ENCODE data around the gene PCSK6.

Gene PCSK6

DNA sequence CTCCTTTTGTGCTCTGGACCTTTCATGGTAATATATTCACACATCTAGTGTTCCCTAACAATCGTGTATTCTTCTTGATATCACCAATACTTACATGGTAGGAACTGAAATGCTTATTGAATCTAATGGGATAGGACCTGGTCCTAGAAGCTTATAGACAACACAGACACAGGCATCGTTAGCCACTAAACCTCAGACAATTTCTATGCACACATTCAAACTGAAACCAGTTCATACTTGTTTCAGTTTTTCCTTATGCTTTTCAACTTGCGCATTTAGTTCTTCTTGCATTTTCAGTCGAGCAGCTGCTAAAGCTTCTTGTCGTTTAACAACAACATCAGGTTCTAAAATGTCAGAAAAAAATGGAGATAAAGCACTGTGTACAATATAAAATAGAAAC, 214.5 kb downstream of the PCSK6 start:
- Mint-ChIP-seq H3K27me3 (ENCODE audit: low read depth) (no peaks in the 10 kb centered on the region), H3K9me3 (no peaks in the 10 kb centered on the region), H3K4me1 (peaks cover 13% of the 10 kb centered on the region), H3K27ac (no peak overlapping the region), H3K36me3 (ENCODE audit: low read depth) (peaks cover 53% of the 10 kb centered on the region), H3K4me3 (peak overlapping the region; percentile 8 to 97 (median 78))
- TF ChIP-seq, protein P1, sequence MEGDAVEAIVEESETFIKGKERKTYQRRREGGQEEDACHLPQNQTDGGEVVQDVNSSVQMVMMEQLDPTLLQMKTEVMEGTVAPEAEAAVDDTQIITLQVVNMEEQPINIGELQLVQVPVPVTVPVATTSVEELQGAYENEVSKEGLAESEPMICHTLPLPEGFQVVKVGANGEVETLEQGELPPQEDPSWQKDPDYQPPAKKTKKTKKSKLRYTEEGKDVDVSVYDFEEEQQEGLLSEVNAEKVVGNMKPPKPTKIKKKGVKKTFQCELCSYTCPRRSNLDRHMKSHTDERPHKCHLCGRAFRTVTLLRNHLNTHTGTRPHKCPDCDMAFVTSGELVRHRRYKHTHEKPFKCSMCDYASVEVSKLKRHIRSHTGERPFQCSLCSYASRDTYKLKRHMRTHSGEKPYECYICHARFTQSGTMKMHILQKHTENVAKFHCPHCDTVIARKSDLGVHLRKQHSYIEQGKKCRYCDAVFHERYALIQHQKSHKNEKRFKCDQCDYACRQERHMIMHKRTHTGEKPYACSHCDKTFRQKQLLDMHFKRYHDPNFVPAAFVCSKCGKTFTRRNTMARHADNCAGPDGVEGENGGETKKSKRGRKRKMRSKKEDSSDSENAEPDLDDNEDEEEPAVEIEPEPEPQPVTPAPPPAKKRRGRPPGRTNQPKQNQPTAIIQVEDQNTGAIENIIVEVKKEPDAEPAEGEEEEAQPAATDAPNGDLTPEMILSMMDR (IDR thresholded peaks at IDR 0.05; ENCODE audit: unreplicated experiment in 3 of 3): no peak

DNA sequence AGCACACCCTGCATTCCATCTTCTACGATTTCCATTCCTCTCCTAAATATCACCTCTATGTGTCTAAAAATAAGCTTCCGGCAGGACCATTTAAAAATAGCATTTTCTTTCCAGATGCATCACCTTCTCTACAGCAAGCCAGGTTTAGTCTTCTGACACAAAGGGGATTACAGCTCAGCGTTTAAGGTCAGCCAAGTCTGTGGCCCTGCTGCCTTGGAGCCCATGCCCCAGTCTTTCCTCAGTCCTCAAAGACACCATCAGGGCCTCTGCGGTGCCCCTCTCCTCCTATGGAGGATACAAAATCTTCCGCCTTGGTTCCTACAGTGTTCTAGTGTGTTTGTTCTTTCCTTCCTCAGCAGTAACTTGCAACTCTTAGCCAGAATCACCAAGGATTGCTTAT, 216.0 kb downstream of the PCSK6 start:
- Mint-ChIP-seq H3K4me1 (peaks cover 11% of the 10 kb centered on the region), H3K9me3 (no peaks in the 10 kb centered on the region), H3K4me3 (no peak overlapping the region), H3K27me3 (ENCODE audit: low read depth) (no peaks in the 10 kb centered on the region), H3K27ac (no peak overlapping the region), H3K36me3 (ENCODE audit: low read depth) (peaks cover 60% of the 10 kb centered on the region)
- TF ChIP-seq, protein P1 (IDR thresholded peaks at IDR 0.05; ENCODE audit: unreplicated experiment in 3 of 3): no peak

DNA sequence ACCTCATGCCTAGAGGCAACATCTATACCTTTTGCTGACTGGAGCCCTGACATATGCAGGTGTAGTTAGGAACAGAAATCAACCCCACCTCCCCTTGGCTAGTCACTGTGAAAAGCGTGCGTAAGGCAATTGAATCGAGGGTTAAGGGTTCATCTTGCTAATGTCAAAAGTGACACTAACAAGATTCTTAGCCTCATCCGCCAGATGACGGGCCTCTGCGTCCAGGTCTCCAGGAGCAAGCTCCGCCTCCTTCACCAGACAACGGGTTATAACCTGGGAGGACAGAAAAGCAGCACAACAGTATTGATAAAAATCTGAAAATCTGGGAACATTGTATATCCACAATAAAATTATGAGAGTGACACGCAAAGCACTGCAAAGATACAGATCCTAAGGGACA, 216.9 kb downstream of the PCSK6 start:
- Mint-ChIP-seq H3K4me3 (no peak overlapping the region), H3K4me1 (peaks cover 1% of the 10 kb centered on the region), H3K36me3 (ENCODE audit: low read depth) (peaks cover 60% of the 10 kb centered on the region), H3K27me3 (ENCODE audit: low read depth) (no peaks in the 10 kb centered on the region), H3K9me3 (no peaks in the 10 kb centered on the region), H3K27ac (no peak overlapping the region)
- TF ChIP-seq, protein P1 (IDR thresholded peaks at IDR 0.05; ENCODE audit: unreplicated experiment in 3 of 3): no peak

DNA sequence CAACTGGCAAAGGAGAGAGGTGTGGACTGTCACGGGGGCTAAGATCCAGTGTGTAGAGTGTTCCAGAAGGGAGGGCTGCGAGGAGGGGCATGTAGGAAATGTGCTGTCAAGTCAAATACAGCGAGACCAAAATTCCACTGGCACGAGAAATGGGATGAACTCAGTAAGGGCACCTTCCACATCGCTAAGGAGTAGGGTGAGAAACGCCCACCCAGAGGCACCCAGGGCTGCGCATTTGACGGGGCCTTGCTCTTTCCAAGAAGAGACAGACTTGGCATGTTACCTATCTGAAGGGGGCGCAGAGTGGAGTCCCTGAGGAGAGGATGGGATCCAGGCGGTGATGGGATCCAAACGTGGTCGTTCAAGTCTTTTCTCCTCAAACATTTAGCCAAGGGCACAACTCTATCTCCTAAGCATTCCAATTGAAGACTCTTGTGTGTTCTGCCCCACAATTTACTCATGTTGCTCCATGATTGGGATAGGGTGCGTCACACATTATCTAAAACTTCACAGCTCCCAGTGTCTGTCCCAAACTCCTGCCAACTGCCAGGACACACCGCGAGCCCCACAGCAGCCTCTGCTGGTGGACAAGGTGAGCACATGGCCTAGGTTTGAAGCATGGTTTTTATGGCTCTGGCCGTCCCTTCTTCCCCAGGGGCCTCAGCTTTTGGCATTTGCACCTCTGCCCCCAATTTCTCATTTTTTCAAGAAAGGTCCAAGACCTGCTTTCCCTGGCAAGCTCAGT, 219.9 kb downstream of the PCSK6 start:
- H3K27ac Mint-ChIP-seq: no peak overlapping the region
- H3K36me3 Mint-ChIP-seq (ENCODE audit: low read depth): peaks cover 55% of the 10 kb centered on the region
- TF ChIP-seq, protein P1 (IDR thresholded peaks at IDR 0.05; ENCODE audit: unreplicated experiment in 3 of 3): peak; percentile 9 to 25 (median 25)
- no peaks in the 10 kb centered on the region for H3K9me3 Mint-ChIP-seq
- no peak overlapping the region for H3K4me3 Mint-ChIP-seq
- no peaks in the 10 kb centered on the region for H3K27me3 Mint-ChIP-seq (ENCODE audit: low read depth)
- peaks cover 5% of the 10 kb centered on the region for H3K4me1 Mint-ChIP-seq

DNA sequence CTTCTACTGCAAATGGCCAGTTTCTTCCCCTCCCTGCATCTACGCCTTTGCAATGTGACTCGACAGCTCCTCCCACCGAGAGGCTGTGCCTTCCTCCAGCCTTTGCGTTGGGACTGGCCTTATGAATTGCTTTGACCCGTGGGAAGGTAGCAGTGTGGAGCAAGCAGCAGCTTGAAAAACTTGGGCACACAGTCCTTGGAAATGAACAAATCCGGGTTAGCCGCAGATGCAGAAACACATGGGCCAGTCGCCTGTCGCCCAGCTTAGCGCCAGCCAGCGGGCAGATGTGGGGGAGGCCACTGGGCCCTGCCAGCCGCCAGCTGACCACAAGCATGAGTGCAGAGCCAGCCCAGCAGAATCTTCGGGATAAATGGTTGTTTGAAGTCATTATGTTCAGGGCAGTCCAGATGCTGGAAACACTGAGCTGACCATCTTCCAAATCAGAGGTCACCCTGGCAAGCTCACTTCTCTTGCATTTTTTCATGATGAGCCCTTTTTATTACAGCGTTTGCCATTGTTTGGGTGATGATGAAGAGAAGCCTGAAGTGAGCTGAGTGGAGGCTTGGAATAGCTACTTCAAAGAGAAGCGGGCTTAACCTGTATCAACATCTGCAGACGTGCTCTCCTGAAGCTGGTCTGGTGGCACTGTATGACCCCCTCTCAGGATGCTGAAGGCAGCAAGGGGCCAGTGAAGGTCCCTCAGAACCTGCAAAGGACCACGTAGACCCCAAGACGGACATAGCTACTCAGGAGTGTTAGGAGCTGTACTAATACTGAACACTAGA, 222.0 kb downstream of the PCSK6 start:
- TF ChIP-seq, protein P1 (IDR thresholded peaks at IDR 0.05; ENCODE audit: unreplicated experiment in 3 of 3): no peak
- no peaks in the 10 kb centered on the region for H3K27me3 Mint-ChIP-seq (ENCODE audit: low read depth)
- H3K27ac Mint-ChIP-seq: no peak overlapping the region
- no peak overlapping the region for H3K4me3 Mint-ChIP-seq
- no peaks in the 10 kb centered on the region for H3K9me3 Mint-ChIP-seq
- peaks cover 34% of the 10 kb centered on the region for H3K36me3 Mint-ChIP-seq (ENCODE audit: low read depth)
- H3K4me1 Mint-ChIP-seq: peaks cover 5% of the 10 kb centered on the region

Measured in nephron (organoid).